Naive B cell (primary cell): ENCODE results near the gene EI24. TPM values are rescaled to one million over a fixed set of nuclear protein-coding genes. Genes with fewer than 3 reads are reported as not detected.

Experiments
- ATAC-seq, 2 donors: fragments of 150-1000 bp; cut with Tn5 transposase; 2 replicates each; pipeline ENCODE4 v1.10.0; 2021; ENCODE audit warnings: low read depth in 2 of 2, mild to moderate bottlenecking in 2 of 2, moderate library complexity in 2 of 2
- DNase-seq: peaks from one replicate; pipeline ENCODE4 v3.0.0; 2022
- H3K27ac Mint-ChIP-seq, 6 donors: one replicate each; pipeline ENCODE4 v1.8.0; 2020 to 2022; ENCODE audit warnings: mild to moderate bottlenecking in 6 of 6, mixed read lengths in 6 of 6, moderate library complexity in 5 of 6, inconsistent platforms in 2 of 6
- H3K27me3 Mint-ChIP-seq, 3 donors: one replicate each; pipeline ENCODE4 v1.8.0; 2021 to 2022; ENCODE audit warnings: mixed read lengths in 3 of 3, mild to moderate bottlenecking in 1 of 3
- H3K36me3 Mint-ChIP-seq, 2 donors: one replicate each; pipeline ENCODE4 v1.8.0; 2020 to 2022; ENCODE audit warnings: mixed read lengths in 2 of 2, inconsistent platforms in 1 of 2, mild to moderate bottlenecking in 1 of 2
- H3K4me1 Mint-ChIP-seq, 3 donors: one replicate each; pipeline ENCODE4 v1.8.0; 2020 to 2022; ENCODE audit warnings: mixed read lengths in 3 of 3, inconsistent platforms in 1 of 3, mild to moderate bottlenecking in 1 of 3, moderate library complexity in 1 of 3
- H3K4me3 Mint-ChIP-seq, 8 donors: one replicate each; pipeline ENCODE4 v1.8.0; 2020 to 2022; ENCODE audit warnings: mild to moderate bottlenecking in 8 of 8, mixed read lengths in 8 of 8, moderate library complexity in 8 of 8, inconsistent platforms in 2 of 8
- H3K9me3 Mint-ChIP-seq, 7 donors: one replicate each; pipeline ENCODE4 v1.8.0; 2020 to 2022; ENCODE audit warnings: mixed read lengths in 7 of 7, mild to moderate bottlenecking in 5 of 7, inconsistent platforms in 2 of 7, moderate library complexity in 1 of 7
- polyA plus RNA-seq, 6 donors: library from polyadenylated mRNA; unstranded; fragments of 300-500 nt; fragmentation: Illumina TruSeq; gene quantifications; one replicate each; pipeline ENCODE4 v1.2.3, GENCODE V29; 2021; ENCODE audit warnings: low read depth in 6 of 6

The EI24 gene
- polyA plus RNA-seq, 6 donors from 2014 or later: 36.4 to 83.5 (median 51.2) TPM

GRCh38 chr11:125625225-125625629 is 56.0 kb downstream of the EI24 start:
- DNase-seq (no peak), ATAC-seq (no peak)
- no peaks in the 10 kb centered on the region for H3K27me3 Mint-ChIP-seq
- H3K4me1 Mint-ChIP-seq: peaks cover 15 to 19% (median 19%) of the 10 kb centered on the region in 3 donors
- H3K4me3 Mint-ChIP-seq: peak overlapping the region; percentile 93 to 98 (median 97)
- H3K9me3 Mint-ChIP-seq: no peaks in the 10 kb centered on the region
- H3K36me3 Mint-ChIP-seq: peaks cover 0 to 4% of the 10 kb centered on the region in 2 donors
- H3K27ac Mint-ChIP-seq: peak overlapping the region; percentile 93 to 99 (median 98)

- Mint-ChIP-seq H3K36me3 (peaks cover 0 to 2% of the 10 kb centered on the region in 2 donors), H3K4me3 (peak overlapping the region; percentile 93 to 98 (median 97)), H3K27me3 (no peaks in the 10 kb centered on the region), H3K4me1 (peaks cover 15 to 19% (median 19%) of the 10 kb centered on the region in 3 donors), H3K9me3 (no peaks in the 10 kb centered on the region), H3K27ac (peak overlapping the region; percentile 93 to 99 (median 98))
- ATAC-seq (peak; percentile 95), DNase-seq (peak; percentile 81)
These were observed 56.5 kb downstream of the EI24 start for GRCh38 chr11:125625630-125626287.

- H3K4me1 Mint-ChIP-seq: peaks cover 15 to 19% (median 19%) of the 10 kb centered on the region in 3 donors
- H3K36me3 Mint-ChIP-seq: no peaks in the 10 kb centered on the region
- no peaks in the 10 kb centered on the region for H3K27me3 Mint-ChIP-seq
- peak overlapping the region; percentile 39 to 99 (median 96) for H3K27ac Mint-ChIP-seq
- ATAC-seq: peak; percentile 32 to 40
- H3K4me3 Mint-ChIP-seq: peak overlapping the region; percentile 93 to 98 (median 97)
- H3K9me3 Mint-ChIP-seq: no peaks in the 10 kb centered on the region
- peak; percentile 28 for DNase-seq
These were observed 57.1 kb downstream of the EI24 start for GRCh38 chr11:125626288-125626950.

DNA sequence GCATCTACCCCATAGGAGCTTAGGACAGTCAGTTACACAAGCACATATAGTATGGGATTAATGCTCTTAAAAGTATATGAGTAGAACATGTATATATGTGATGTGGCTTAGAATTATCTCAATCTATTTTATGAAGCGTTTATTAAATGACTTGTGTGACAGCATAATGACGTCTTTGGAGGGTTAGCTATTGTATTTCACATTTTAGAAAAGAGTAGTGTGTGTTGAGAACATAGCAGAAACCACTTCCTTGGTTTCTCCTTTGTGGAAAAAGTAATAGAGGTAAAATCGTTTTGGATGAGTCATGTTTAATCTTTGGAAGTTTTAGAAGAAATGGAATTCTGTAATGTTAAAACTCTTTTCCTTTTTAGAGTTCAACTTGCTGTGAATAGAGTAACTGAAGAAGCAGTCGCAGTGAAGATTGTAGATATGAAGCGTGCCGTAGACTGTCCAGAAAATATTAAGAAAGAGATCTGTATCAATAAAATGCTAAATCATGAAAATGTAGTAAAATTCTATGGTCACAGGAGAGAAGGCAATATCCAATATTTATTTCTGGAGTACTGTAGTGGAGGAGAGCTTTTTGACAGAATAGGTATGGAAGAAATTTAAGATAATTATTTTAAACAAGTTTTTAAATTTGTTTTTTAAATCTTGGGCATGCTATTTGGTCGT is 58.1 kb downstream of the EI24 start:
- no peaks in the 10 kb centered on the region for H3K36me3 Mint-ChIP-seq
- H3K27me3 Mint-ChIP-seq: no peaks in the 10 kb centered on the region
- ATAC-seq (no peak), DNase-seq (no peak)
- no peaks in the 10 kb centered on the region for H3K9me3 Mint-ChIP-seq
- H3K4me1 Mint-ChIP-seq: peaks cover 15 to 19% (median 19%) of the 10 kb centered on the region in 3 donors
- no peak overlapping the region for H3K27ac Mint-ChIP-seq
- peak overlapping the region in 5 of 8 donors; percentile 36 to 98 (median 94) for H3K4me3 Mint-ChIP-seq

Other genes with a start within 250 kb of the EI24 start
- 1 to 10 TPM in 1 of 6 donors, under 1 TPM in 2, not detected in 3; 0.22 to 1.1 (median 0.86) TPM for gene FEZ1, start 73.2 kb upstream of the EI24 start, polyA plus RNA-seq
- gene STT3A, start 23.4 kb downstream of the EI24 start, polyA plus RNA-seq: 10 to 100 TPM; 14.3 to 56.7 (median 33.4) TPM
- gene CHEK1, start 55.7 kb downstream of the EI24 start, polyA plus RNA-seq: 1 to 10 TPM; 1.7 to 4.1 (median 2.3) TPM
- under 1 TPM in 1 of 6 donors, not detected in 5; 0.14 TPM for gene ACRV1, start 111.4 kb downstream of the EI24 start, polyA plus RNA-seq
- gene PATE1, start 176.8 kb downstream of the EI24 start, polyA plus RNA-seq: not detected
- not detected for gene PATE2, start 209.4 kb downstream of the EI24 start, polyA plus RNA-seq
- gene PATE3, start 218.7 kb downstream of the EI24 start, polyA plus RNA-seq: not detected